ENCODE data around the gene L3HYPDH. TPM values are rescaled to one million over a fixed set of nuclear protein-coding genes. Genes with fewer than 3 reads are reported as not detected.

L3HYPDH gene
- total RNA-seq, 6 experiments from 2014 or later = 10.3 to 48.5 (median 23.4) TPM

DNA sequence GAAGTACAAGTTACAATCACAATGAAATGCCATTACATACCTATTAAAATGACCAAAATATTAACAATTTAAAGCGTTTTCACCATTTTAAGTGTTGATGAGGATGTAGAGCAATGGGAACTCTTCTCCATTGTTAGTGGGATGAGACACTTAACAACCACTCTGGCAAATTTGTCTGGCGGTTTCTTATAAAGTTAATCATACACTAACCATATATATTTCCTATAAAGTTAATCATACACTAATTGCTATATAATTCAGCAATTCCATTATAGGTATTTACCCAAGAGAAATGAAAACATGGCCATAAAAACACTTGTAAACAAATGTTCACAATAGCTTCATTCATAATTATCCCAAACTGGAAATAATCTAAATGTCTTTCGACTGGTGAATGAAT is 36.0 kb upstream of the L3HYPDH start:
- intact Hi-C loops (cut with DNase I) = no loop called here

GRCh38 chr14:59511916-59512575 is 27.8 kb upstream of the L3HYPDH start:
- TF ChIP-seq POLR2A (IDR thresholded peaks at IDR 0.05) = no peak
- peak in 3 of 4 donors; percentile 14 to 28 (median 20) for TF ChIP-seq CTCF (IDR thresholded peaks at IDR 0.05)
- Histone ChIP-seq H3K27me3 (no peaks in the 10 kb centered on the region), H3K4me1 (no peaks in the 10 kb centered on the region), H3K36me3 (no peaks in the 10 kb centered on the region), H3K9me3 (no peaks in the 10 kb centered on the region), H3K4me3 (no peak overlapping the region), H3K27ac (no peak overlapping the region)
- ATAC-seq = no peak
- DNase-seq = no peak
- WGBS (ENCODE audit: insufficient coverage, low coverage, low lambda C conversion rate, missing lambda C conversion rate) = 83% methylated on average over 1 of the region's 4 CpGs
- intact Hi-C loops (cut with DNase I) = no loop called here

More for the DNA sequence above, 36.0 kb upstream of the L3HYPDH start:
- no peak for DNase-seq
- Histone ChIP-seq H3K27ac (no peak overlapping the region), H3K4me1 (no peaks in the 10 kb centered on the region), H3K4me3 (no peak overlapping the region), H3K27me3 (no peaks in the 10 kb centered on the region), H3K36me3 (no peaks in the 10 kb centered on the region), H3K9me3 (no peaks in the 10 kb centered on the region)
- 72% methylated on average over 3 of the region's 3 CpGs for WGBS (ENCODE audit: insufficient coverage, low coverage, low lambda C conversion rate, missing lambda C conversion rate)
- TF ChIP-seq POLR2A (IDR thresholded peaks at IDR 0.05) (no peak), CTCF (IDR thresholded peaks at IDR 0.05) (no peak)
- ATAC-seq = no peak

DNA sequence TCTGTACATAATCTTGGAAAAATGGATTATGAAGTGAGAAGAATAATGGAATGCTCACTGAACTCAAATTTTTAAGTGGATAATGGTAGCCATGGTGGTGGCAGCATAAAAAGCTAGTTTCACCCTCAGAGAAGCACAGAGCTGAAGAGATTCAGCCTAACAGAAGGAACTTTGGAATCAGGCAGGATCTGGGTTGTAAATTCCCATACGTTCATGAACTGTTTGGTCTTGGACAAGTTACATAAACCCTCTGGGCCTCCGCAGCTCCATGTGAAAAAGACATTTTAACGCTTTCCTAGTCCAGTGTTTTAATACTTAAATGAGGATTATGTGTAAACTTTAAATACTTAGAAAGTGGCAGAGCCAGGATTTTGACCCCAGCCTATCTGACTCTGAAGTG is 26.8 kb upstream of the L3HYPDH start:
- no peak overlapping the region for H3K27ac ChIP-seq
- ATAC-seq (no peak), DNase-seq (no peak)
- no peak for TF ChIP-seq POLR2A (IDR thresholded peaks at IDR 0.05)
- TF ChIP-seq CTCF (IDR thresholded peaks at IDR 0.05) = no peak
- intact Hi-C loops (cut with DNase I) = no loop called here
- no peaks in the 10 kb centered on the region for H3K27me3 ChIP-seq
- H3K4me3 ChIP-seq = no peak overlapping the region
- H3K36me3 ChIP-seq = no peaks in the 10 kb centered on the region
- no peaks in the 10 kb centered on the region for H3K9me3 ChIP-seq
- no peaks in the 10 kb centered on the region for H3K4me1 ChIP-seq
- 45% methylated on average over 3 of the region's 3 CpGs for WGBS (ENCODE audit: insufficient coverage, low coverage, low lambda C conversion rate, missing lambda C conversion rate)

GRCh38 chr14:59510001-59510400 is 25.8 kb upstream of the L3HYPDH start:
- ATAC-seq = no peak
- 83% methylated on average over 2 of the region's 2 CpGs for WGBS (ENCODE audit: insufficient coverage, low coverage, low lambda C conversion rate, missing lambda C conversion rate)
- Histone ChIP-seq H3K36me3 (peaks cover 0 to under 1% (median 0%) of the 10 kb centered on the region in 4 donors), H3K27me3 (no peaks in the 10 kb centered on the region), H3K27ac (no peak overlapping the region), H3K9me3 (no peaks in the 10 kb centered on the region), H3K4me3 (no peak overlapping the region), H3K4me1 (no peaks in the 10 kb centered on the region)
- DNase-seq = no peak
- intact Hi-C loops (cut with DNase I) = no loop called here
- TF ChIP-seq CTCF (IDR thresholded peaks at IDR 0.05) (no peak), POLR2A (IDR thresholded peaks at IDR 0.05) (no peak)
